GM23338 (cell line): ENCODE measurements around the gene NUCKS1. TPM values are rescaled to one million over a fixed set of nuclear protein-coding genes. Genes with fewer than 3 reads are reported as not detected.

Experiments used
- ATAC-seq: fragments of 200-7000 bp; cut with Tn5 transposase; 3 replicates; pipeline ENCODE4 v1.9.1; 2020
- DNase-seq: peaks from one replicate; pipeline ENCODE4 v3.0.0-alpha.2; 2015; ENCODE audit warnings: low spot score
- H2AFZ ChIP-seq: fragments of 200-600 bp; sonication (generic); 2 replicates; pipeline ENCODE4 v1.8.0; 2016; ENCODE audit warnings: antibody characterized with exemption, mild to moderate bottlenecking, moderate library complexity
- H3F3A ChIP-seq: fragments of 200-600 bp; sonication (generic); replicated peaks from 2 replicates; pipeline ENCODE4 v1.8.0; 2017; ENCODE audit warnings: antibody characterized with exemption, mixed run types, low read depth
- H3K27ac ChIP-seq: fragments of 200-600 bp; sonication (generic); 2 replicates; pipeline ENCODE4 v1.6.1; 2016; ENCODE audit warnings: low read depth
- H3K27me3 ChIP-seq: fragments of 200-600 bp; sonication (generic); 2 replicates; pipeline ENCODE4 v1.8.0; 2016; ENCODE audit warnings: mild to moderate bottlenecking, mixed run types, moderate library complexity; ENCODE audit not compliant: insufficient read depth
- H3K36me3 ChIP-seq: fragments of 200-600 bp; sonication (generic); 2 replicates; pipeline ENCODE4 v1.8.0; 2016; ENCODE audit warnings: mild to moderate bottlenecking; ENCODE audit not compliant: insufficient read depth
- H3K4me1 ChIP-seq: fragments of 200-600 bp; sonication (generic); 2 replicates; pipeline ENCODE4 v1.8.0; 2016; ENCODE audit warnings: mild to moderate bottlenecking, moderate library complexity; ENCODE audit not compliant: insufficient read depth
- H3K4me2 ChIP-seq: fragments of 200-600 bp; sonication (generic); 2 replicates; pipeline ENCODE4 v1.7.1; 2017; ENCODE audit warnings: mixed run types
- H3K4me3 ChIP-seq: fragments of 200-600 bp; sonication (generic); 2 replicates; pipeline ENCODE4 v1.6.1; 2016; ENCODE audit warnings: mixed run types
- H3K79me2 ChIP-seq: fragments of 200-600 bp; sonication (generic); replicated peaks from 2 replicates; pipeline ENCODE4 v1.8.0; 2017; ENCODE audit warnings: mild to moderate bottlenecking; ENCODE audit not compliant: insufficient read depth
- H3K9me2 ChIP-seq: fragments of 200-600 bp; sonication (generic); 2 replicates; pipeline ENCODE4 v1.8.0; 2017; ENCODE audit not compliant: insufficient read depth
- H4K20me1 ChIP-seq: fragments of 200-600 bp; sonication (generic); replicated peaks from 2 replicates; pipeline ENCODE4 v1.8.0; 2017; ENCODE audit warnings: mild to moderate bottlenecking; ENCODE audit not compliant: insufficient read depth
- H3K27ac Mint-ChIP-seq: 2 replicates; pipeline ENCODE4 v1.8.0; 2020; ENCODE audit warnings: inconsistent platforms, mild to moderate bottlenecking, moderate library complexity, mixed read lengths
- H3K27me3 Mint-ChIP-seq: 3 replicates; pipeline ENCODE4 v1.8.0; 2022; ENCODE audit warnings: low read depth, mild to moderate bottlenecking, moderate library complexity, mixed read lengths, inconsistent platforms; ENCODE audit not compliant: insufficient read depth, poor library complexity
- H3K36me3 Mint-ChIP-seq: 3 replicates; pipeline ENCODE4 v1.8.0; 2021; ENCODE audit warnings: low read depth, mild to moderate bottlenecking, inconsistent platforms, moderate library complexity, mixed read lengths
- H3K4me1 Mint-ChIP-seq: 3 replicates; pipeline ENCODE4 v1.8.0; 2020; ENCODE audit warnings: mild to moderate bottlenecking, inconsistent platforms, mixed read lengths
- H3K4me3 Mint-ChIP-seq: 3 replicates; pipeline ENCODE4 v1.8.0; 2021; ENCODE audit warnings: moderate library complexity, mild to moderate bottlenecking, inconsistent platforms, mixed read lengths
- H3K9me3 Mint-ChIP-seq: 3 replicates; pipeline ENCODE4 v1.8.0; 2020; ENCODE audit warnings: moderate library complexity, mild to moderate bottlenecking, inconsistent platforms, mixed read lengths
- CREB1 ChIP-seq: fragments of 250-450 bp; sonication (Bioruptor Pico); IDR thresholded peaks from 2 replicates; pipeline ENCODE4 v1.5.0; 2020; ENCODE audit warnings: low read depth, mild to moderate bottlenecking, moderate library complexity
- ETS1 ChIP-seq: IDR thresholded peaks from 2 replicates; pipeline ENCODE4 v1.6.1; 2016; ENCODE audit warnings: antibody characterized with exemption
- REST ChIP-seq: IDR thresholded peaks from one replicate; pipeline ENCODE4 v1.6.1; 2018; ENCODE audit warnings: antibody characterized with exemption; ENCODE audit not compliant: unreplicated experiment
- STAT1 ChIP-seq: IDR thresholded peaks from one replicate; pipeline ENCODE4 v1.6.1; 2016; ENCODE audit warnings: antibody characterized with exemption; ENCODE audit not compliant: unreplicated experiment
- ZNF114 ChIP-seq: fragments of 250-450 bp; sonication (Bioruptor Pico); IDR thresholded peaks from 2 replicates; pipeline ENCODE4 v1.5.0; 2020; ENCODE audit warnings: mild to moderate bottlenecking, moderate library complexity
- ZNF331 ChIP-seq: fragments of 250-450 bp; sonication (Bioruptor Pico); IDR thresholded peaks from 2 replicates; pipeline ENCODE4 v1.5.0; 2020; ENCODE audit warnings: low read depth, mild to moderate bottlenecking, moderate library complexity
- ZNF462 ChIP-seq: fragments of 250-450 bp; sonication (Bioruptor Pico); IDR thresholded peaks from 2 replicates; pipeline ENCODE4 v1.5.0; 2020; ENCODE audit warnings: mild to moderate bottlenecking, moderate library complexity
- polyA plus RNA-seq: library from polyadenylated mRNA; unstranded; fragments of >200 nt; fragmentation: Nextera tagmentation; extraction: Ambion mirVana; gene quantifications from 2 replicates; pipeline ENCODE4 v1.2.1, GENCODE V29; 2016
- total RNA-seq: library from RNA; depleted of rRNA; stranded (reverse); fragments of >200 nt; shearing (Covaris generic); gene quantifications from 2 replicates; pipeline ENCODE4 v1.2.3, GENCODE V29; 2014

The NUCKS1 gene
- total and polyA plus RNA-seq, 2 experiments from 2014 or later = 255 to 307 TPM

- H3K79me2 ChIP-seq = no peaks in the 10 kb centered on the region
- Mint-ChIP-seq H3K36me3 (peaks cover 13% of the 10 kb centered on the region), H3K27ac (no peak overlapping the region), H3K9me3 (no peaks in the 10 kb centered on the region), H3K27me3 (peaks cover 1% of the 10 kb centered on the region), H3K4me1 (no peaks in the 10 kb centered on the region; the same call in 2 of the 3 replicates), H3K4me3 (no peak overlapping the region)
- H3K36me3 ChIP-seq = no peaks in the 10 kb centered on the region; the same call in 1 of the 2 replicates
- no peak overlapping the region for H3K4me2 ChIP-seq
- H3F3A ChIP-seq = 0 out of 2 replicates have a peak, but pooled peaks cover 3% of the 10 kb centered on the region
- TF ChIP-seq ZNF462 (CRISPR knock-in tag) (no peak), ZNF331 (CRISPR knock-in tag) (no peak), ZNF114 (CRISPR knock-in tag) (no peak), CREB1 (CRISPR knock-in tag) (no peak)
- no peak overlapping the region for H3K4me3 ChIP-seq
- no peaks in the 10 kb centered on the region for H3K9me2 ChIP-seq
- H2AFZ ChIP-seq = no peak overlapping the region
- ATAC-seq = no peak
- H3K4me1 ChIP-seq = no peaks in the 10 kb centered on the region
- no peak overlapping the region for H3K27ac ChIP-seq
- no peaks in the 10 kb centered on the region for H4K20me1 ChIP-seq
- DNase-seq = no peak
- no peaks in the 10 kb centered on the region for H3K27me3 ChIP-seq
Observed at GRCh38 chr1:205786601-205787000, 36.6 kb upstream of the NUCKS1 start.

GRCh38 chr1:205785446-205785845 is 35.5 kb upstream of the NUCKS1 start:
- H3K4me3 Mint-ChIP-seq = no peak overlapping the region
- DNase-seq (no peak), ATAC-seq (no peak)
- no peaks in the 10 kb centered on the region for H3K9me2 ChIP-seq
- no peaks in the 10 kb centered on the region for H3K4me1 ChIP-seq
- H3K27ac ChIP-seq = no peak overlapping the region
- H4K20me1 ChIP-seq = no peaks in the 10 kb centered on the region
- no peak overlapping the region for H3K4me3 ChIP-seq
- no peak overlapping the region for H2AFZ ChIP-seq
- no peaks in the 10 kb centered on the region for H3K27me3 ChIP-seq
- no peaks in the 10 kb centered on the region for H3K36me3 ChIP-seq
- H3K9me3 Mint-ChIP-seq = no peaks in the 10 kb centered on the region
- peaks cover 1% of the 10 kb centered on the region for H3K27me3 Mint-ChIP-seq
- no peak overlapping the region for H3K27ac Mint-ChIP-seq
- 0 out of 2 replicates have a peak, but pooled peaks cover 3% of the 10 kb centered on the region for H3F3A ChIP-seq
- peaks cover 8% of the 10 kb centered on the region for H3K36me3 Mint-ChIP-seq
- H3K4me2 ChIP-seq = no peak overlapping the region
- H3K79me2 ChIP-seq = no peaks in the 10 kb centered on the region
- no peaks in the 10 kb centered on the region; the same call in 2 of the 3 replicates for H3K4me1 Mint-ChIP-seq
- TF ChIP-seq ETS1 (no peak), STAT1 (no peak), REST (no peak)
